Activated T-helper 2 cell treated with anti-CD3 and anti-CD28 coated beads, Interferon-gamma antibody, Interleukin-2, Interleukin-4, amounts not matched to agents 10 μg/mL and 5 μg/mL and 100 μg/mL, durations not matched to agents 14 hours and 24 hours and 36 hours (primary cell): ENCODE results near the gene FRMD1. TPM values are rescaled to one million over a fixed set of nuclear protein-coding genes. Genes with fewer than 3 reads are reported as not detected.

Experiments used
- DNase-seq: peaks from one replicate; pipeline ENCODE4 v3.0.0; 2021; ENCODE audit warnings: low spot score
- H3K27ac Mint-ChIP-seq: one replicate; pipeline ENCODE4 v1.8.0; 2021; ENCODE audit warnings: mixed read lengths
- H3K27me3 Mint-ChIP-seq: one replicate; pipeline ENCODE4 v1.8.0; 2021; ENCODE audit warnings: low read depth, mixed read lengths
- H3K36me3 Mint-ChIP-seq: one replicate; pipeline ENCODE4 v1.8.0; 2021; ENCODE audit warnings: low read depth, mixed read lengths
- H3K4me1 Mint-ChIP-seq: one replicate; pipeline ENCODE4 v1.8.0; 2021; ENCODE audit warnings: low read depth, mixed read lengths
- H3K4me3 Mint-ChIP-seq: one replicate; pipeline ENCODE4 v1.8.0; 2021; ENCODE audit warnings: low read depth, mild to moderate bottlenecking, moderate library complexity, mixed read lengths
- H3K9me3 Mint-ChIP-seq: one replicate; pipeline ENCODE4 v1.8.0; 2021; ENCODE audit warnings: mixed read lengths
- intact Hi-C: fragments of 100-400 bp; cut with micrococcal nuclease; formaldehyde crosslinking; loops from one replicate; pipeline ENCODE4 v1.15.1; 2023
- total RNA-seq: library from RNA; stranded (reverse); gene quantifications from 2 replicates; pipeline ENCODE4 v1.2.3, GENCODE V29; 2022

The FRMD1 gene
- total RNA-seq, 1 donor from 2014 or later = not detected

DNA sequence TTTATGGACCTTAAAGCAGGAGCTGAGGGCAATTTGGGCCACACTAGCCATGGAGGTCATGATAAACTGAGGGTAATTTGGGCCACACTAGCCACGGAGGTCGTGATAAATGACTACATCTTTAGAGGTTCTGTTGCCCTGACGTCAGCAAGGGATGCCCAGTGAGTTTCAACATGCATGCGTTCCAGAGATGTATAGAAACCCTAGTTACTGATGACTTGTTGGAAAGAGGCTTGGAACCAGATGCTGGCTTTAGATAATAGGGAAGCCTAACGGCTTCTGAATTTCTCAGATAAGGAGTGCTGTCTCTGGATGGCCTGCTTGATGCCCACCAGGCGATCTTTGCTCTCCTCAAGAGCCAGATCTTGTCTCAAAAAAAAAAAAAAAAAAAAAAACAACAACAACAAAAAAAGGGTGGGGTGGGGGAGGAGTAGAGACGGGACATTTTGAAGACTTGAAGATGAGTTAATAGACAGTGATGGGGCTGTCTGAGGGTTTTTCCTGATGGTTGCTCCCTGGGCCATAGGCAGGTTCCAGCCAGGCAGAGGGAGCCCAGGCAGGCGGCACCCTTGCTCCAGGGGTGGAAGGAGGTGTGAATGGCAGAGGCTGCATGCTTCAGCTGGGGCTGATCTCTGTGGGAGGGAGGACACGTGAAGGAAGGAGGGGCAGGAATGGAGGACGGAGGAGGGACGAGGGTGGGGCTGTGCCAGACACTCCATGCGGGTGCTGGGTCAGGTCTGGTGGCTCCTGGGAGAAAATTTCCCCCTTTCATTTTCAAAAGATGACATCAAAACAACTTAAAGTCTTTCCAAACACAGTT is 27.0 kb upstream of the FRMD1 start:
- no peaks in the 10 kb centered on the region for H3K36me3 Mint-ChIP-seq
- H3K27me3 Mint-ChIP-seq = peaks cover 24% of the 10 kb centered on the region
- H3K4me1 Mint-ChIP-seq = no peaks in the 10 kb centered on the region
- no peak for DNase-seq
- H3K4me3 Mint-ChIP-seq = no peak overlapping the region
- intact Hi-C loops = no loop called here
- H3K9me3 Mint-ChIP-seq = no peaks in the 10 kb centered on the region
- H3K27ac Mint-ChIP-seq = no peak overlapping the region

DNA sequence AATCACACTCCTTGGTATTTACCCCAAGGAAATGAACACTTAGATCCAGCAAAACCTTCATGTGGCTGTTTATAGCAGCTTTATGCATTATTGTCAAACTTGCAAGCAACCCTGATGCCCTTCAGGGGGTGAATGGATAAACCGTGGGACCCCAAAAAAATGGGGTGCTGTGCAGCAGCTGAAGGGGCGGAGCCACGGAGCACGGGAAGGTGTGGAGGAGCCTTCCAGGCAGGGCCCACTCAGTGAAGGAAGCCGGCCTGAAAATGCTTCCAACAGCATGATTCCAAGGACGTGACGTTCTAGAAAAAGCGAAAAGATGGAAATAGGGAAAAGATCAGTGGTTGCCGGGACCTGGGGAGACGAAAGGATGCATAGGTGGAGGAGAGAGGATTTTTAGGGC is 25.6 kb upstream of the FRMD1 start:
- no peak for DNase-seq
- Mint-ChIP-seq H3K4me3 (no peak overlapping the region), H3K27ac (no peak overlapping the region), H3K36me3 (no peaks in the 10 kb centered on the region), H3K27me3 (peaks cover 29% of the 10 kb centered on the region), H3K4me1 (no peaks in the 10 kb centered on the region), H3K9me3 (no peaks in the 10 kb centered on the region)
- intact Hi-C loops = no loop called here

DNA sequence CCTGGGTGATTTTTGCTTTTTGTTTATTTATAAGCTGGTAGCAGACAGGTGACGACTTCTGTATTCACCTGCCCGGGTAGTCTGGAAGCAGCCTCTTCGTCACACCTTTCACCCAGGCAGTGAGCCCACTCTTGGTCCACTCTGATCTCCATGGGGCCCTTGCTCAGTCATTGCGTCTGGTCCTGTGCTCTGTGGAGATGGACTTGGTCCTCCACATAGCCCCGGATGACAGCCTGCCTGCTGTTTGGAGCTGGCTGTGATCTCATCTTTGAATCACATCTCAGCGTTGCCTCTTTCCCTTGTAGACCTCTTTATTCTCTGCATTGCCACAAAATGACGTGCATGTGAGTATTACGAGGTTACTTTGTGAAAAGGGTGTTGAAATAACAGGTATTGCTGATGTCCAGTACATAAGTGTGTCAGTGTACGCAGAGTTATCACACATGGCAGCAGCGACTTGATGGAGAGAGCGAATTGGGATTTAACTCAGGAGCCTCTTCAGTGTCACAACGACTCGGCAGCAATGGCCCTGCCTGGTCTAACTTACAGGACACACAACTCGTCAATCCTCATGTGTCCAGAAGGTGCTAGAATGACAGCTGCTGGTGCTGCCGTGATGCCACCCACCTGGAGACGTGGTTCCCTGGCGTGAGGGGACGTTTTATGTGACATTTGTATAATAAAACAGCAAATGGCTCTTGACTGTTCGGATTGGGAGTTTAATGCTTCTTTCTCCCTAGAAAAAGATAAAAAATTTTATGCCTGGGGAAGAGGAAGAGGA is 24.2 kb upstream of the FRMD1 start:
- Mint-ChIP-seq H3K4me1 (no peaks in the 10 kb centered on the region), H3K27me3 (peaks cover 29% of the 10 kb centered on the region), H3K4me3 (no peak overlapping the region), H3K27ac (no peak overlapping the region), H3K36me3 (no peaks in the 10 kb centered on the region), H3K9me3 (no peaks in the 10 kb centered on the region)
- no peak for DNase-seq
- intact Hi-C loops = no loop called here

DNA sequence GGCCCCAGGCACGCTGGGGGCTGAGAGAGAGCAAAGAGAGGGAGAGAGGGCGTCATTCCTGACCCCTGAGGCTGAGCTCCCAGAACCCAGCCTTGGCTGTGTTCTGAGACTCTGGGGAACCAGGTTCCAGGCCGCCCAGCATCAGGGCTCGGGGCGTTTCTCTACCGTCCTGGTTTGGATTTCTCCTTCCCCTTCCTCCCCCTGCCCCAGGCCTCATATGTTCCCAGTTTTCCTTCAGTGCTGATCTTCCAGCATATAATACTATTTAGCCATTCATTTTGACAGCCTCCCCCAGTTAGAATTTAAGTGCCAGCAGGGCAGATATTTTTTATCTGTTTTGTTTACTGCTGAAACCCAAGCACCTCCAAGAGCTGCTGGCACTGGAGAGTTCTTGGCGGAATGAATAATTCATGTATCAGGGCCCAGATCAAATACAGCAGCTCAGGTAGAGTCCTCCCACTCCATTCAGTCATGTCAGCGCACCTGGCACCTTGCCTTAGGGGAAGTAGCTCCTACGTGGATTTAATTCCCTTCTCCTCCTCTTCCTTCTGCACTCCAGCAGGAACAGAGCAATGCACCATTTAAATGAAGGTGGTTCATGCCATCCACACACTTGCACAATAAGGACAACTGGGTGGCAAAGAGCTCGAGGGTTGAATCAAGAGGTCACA is 23.4 kb upstream of the FRMD1 start:
- intact Hi-C loops = no loop called here
- no peak for DNase-seq
- no peaks in the 10 kb centered on the region for H3K9me3 Mint-ChIP-seq
- peaks cover 29% of the 10 kb centered on the region for H3K27me3 Mint-ChIP-seq
- H3K27ac Mint-ChIP-seq = no peak overlapping the region
- H3K4me1 Mint-ChIP-seq = no peaks in the 10 kb centered on the region
- no peak overlapping the region for H3K4me3 Mint-ChIP-seq
- H3K36me3 Mint-ChIP-seq = no peaks in the 10 kb centered on the region

DNA sequence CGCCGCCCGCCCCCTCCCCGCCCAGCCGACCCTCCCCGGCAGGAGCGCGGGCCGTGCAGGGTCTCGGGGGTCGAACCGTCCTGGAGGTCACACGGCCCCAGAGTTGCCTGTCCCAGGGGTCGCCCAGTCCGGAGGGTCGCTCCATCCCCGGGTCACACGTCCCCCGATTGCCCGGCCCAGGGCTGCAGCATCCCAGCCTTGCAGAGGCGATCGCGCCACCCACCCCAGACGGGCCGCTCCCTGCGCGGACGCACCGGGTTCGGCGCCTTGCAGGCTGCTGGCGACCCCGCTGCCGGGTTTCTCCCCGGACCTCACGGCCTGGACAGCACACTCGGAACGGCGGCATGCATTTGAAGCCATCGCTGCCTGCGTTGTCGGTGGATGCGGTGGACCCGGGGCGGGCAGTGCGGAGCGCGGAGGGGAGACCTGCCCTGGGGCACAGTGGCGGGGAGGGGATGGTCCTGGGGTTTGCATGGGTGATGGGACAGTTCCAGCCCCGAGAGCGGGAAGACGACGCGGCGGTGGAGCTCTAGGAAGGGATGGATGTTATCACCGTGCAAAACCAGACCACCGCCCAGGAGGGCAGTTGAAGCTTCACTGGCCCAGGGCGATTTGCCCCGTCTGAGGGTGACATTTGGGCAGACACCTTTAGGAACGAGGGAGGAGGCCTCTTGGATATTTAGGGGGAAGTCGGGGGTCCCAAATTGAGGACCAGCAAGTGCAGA is 22.7 kb upstream of the FRMD1 start:
- intact Hi-C loops = no loop called here
- H3K27me3 Mint-ChIP-seq = peaks cover 29% of the 10 kb centered on the region
- no peaks in the 10 kb centered on the region for H3K36me3 Mint-ChIP-seq
- H3K4me3 Mint-ChIP-seq = no peak overlapping the region
- DNase-seq = no peak
- no peaks in the 10 kb centered on the region for H3K9me3 Mint-ChIP-seq
- no peak overlapping the region for H3K27ac Mint-ChIP-seq
- H3K4me1 Mint-ChIP-seq = no peaks in the 10 kb centered on the region

DNA sequence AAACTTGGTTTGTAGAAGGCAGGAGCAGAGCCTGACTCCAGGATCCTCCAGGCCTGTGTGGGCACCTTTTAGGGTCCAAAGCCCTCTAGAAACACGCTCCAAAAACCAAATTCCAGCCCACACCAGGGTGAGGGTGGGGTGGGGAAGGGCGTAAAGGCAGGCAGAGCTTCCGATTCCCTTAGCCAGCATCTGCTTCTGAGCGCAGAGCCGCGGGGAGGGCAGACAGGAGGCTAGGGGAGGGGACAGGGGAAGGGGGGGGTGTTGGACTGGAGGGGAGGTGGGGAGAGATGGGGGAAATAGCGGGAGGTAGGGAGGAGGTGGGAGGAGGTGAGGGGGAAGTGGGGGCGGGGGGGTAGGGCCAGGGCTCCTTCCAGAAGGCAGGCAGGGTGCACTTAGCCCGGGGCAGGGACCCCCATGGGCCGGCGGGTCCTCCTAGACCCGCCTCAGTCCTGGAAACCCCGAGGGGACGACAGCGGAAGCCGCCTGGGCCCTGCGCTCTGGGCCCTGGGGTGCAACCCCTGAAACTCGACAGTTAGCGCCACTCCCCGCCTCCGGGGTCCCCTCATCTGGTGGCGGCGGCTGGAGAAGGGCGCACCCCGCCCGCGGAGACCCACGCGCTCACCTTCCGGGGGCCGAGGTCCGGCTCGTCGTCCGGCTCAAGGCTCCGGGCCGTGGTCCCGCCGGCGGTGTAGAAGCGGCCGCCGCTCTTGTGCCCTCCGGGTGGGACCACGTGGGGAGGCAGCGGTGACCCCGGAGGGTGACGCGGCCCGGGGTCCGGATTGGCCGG is 22.0 kb upstream of the FRMD1 start:
- intact Hi-C loops = no loop called here
- H3K36me3 Mint-ChIP-seq = no peaks in the 10 kb centered on the region
- H3K9me3 Mint-ChIP-seq = no peaks in the 10 kb centered on the region
- no peak overlapping the region for H3K4me3 Mint-ChIP-seq
- H3K27ac Mint-ChIP-seq = no peak overlapping the region
- H3K27me3 Mint-ChIP-seq = peaks cover 29% of the 10 kb centered on the region
- DNase-seq = no peak
- H3K4me1 Mint-ChIP-seq = no peaks in the 10 kb centered on the region

DNA sequence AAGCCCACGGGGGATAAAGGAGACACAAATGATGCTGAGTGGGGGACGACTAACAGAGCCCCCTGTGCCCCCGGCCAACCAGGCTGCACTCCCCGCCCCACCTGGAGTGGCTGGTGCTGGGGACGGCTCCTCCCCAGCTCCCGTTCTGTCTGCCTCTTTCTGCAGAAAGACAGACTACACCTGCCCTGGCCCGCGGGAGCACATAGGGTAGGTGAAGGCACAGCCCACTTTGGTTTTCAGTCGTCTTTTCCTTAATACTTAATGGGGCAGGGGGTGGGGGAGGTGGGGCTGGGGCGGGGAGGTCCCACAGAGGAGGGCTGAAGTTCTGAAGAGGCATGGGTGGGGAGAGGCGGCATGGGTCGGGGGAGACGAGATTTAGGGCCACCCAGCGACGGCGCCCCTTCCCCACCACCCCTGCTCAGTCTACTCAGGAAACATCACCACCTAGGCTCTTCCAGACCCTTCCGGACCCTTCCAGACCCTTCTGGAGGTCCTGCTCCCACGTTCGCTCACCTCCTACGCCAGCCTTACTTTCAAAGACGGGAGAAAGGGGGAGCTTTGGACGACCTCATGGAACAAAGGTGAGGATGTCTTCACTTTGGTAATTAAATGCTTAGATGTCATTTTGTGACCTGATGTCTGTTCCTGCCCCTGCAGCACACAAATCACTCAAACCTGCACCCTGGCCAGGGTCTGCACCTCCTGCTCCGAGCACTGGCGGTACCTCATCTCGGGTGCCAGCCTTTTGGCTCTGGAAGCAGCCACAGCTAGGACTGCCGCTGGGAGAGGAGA is 21.2 kb upstream of the FRMD1 start:
- Mint-ChIP-seq H3K4me1 (no peaks in the 10 kb centered on the region), H3K36me3 (no peaks in the 10 kb centered on the region)
- no peak for DNase-seq

DNA sequence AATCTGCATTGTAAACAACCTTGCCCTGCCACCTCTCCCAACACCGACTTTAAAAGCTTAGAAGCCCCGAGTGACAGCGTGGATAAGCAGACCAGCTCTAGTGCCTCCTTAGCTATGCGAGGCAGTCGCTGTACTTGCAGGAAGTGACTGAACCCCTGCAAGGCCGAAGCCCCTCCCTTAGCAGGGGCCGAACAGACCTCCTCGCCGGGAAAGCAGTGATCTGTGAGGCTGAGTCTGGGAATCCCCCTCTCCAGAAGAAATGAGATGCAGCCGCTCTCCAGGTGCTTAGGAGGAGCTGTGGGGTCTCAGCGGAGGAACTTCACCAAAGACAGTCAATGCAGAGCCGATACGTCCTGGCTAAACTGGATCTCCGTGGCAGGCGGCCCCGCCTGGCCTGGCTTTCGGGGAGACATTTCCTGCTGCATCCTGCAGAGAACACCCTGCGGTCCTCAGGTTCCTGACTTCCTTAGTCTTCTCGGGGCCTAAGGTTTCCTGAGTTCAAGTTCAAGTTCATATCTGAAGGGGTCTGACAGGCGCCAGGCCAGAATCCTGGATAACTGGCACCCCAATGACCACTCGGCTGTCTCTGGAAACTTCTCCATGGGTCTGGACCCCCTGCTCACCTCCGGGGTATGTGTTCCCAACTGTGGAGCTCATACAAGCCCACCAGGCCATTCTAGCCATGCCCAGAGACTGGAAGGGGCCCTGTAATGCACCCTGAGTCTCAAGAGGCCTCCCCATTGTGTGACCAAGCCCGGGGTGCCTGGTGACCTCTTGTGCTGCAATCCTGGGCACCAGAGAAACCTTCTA is 20.4 kb upstream of the FRMD1 start:
- no peaks in the 10 kb centered on the region for H3K4me1 Mint-ChIP-seq
- no peak for DNase-seq
- intact Hi-C loops = no loop called here
- no peak overlapping the region for H3K27ac Mint-ChIP-seq
- H3K4me3 Mint-ChIP-seq = no peak overlapping the region
- H3K27me3 Mint-ChIP-seq = peaks cover 24% of the 10 kb centered on the region
- no peaks in the 10 kb centered on the region for H3K9me3 Mint-ChIP-seq
- no peaks in the 10 kb centered on the region for H3K36me3 Mint-ChIP-seq

More for the DNA sequence above, 21.2 kb upstream of the FRMD1 start:
- no peaks in the 10 kb centered on the region for H3K9me3 Mint-ChIP-seq
- H3K27me3 Mint-ChIP-seq = peaks cover 29% of the 10 kb centered on the region
- intact Hi-C loops = no loop called here
- no peak overlapping the region for H3K4me3 Mint-ChIP-seq
- no peak overlapping the region for H3K27ac Mint-ChIP-seq

DNA sequence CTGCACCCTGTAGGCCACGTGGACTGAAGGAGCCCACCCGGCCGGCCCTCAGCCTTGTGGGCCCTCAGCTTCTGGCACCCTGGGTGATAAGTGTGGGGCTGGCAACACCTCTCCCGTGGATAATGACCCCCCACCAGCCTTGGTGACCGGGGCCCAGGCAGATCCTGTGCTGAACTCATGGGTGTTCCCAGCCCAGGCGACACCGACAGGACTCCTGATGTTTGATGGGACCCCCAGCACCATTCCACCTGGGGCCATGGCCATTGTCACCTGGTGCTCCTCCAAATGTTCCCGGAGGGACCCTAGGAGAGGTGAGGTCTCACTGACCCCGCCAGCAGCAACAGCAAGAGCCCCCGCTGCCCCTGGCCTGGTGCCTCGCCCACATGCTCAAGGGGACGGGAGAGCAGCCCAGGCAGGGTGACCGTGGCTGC is 19.4 kb upstream of the FRMD1 start:
- no peak overlapping the region for H3K4me3 Mint-ChIP-seq
- no peak overlapping the region for H3K27ac Mint-ChIP-seq
- H3K9me3 Mint-ChIP-seq = no peaks in the 10 kb centered on the region
- DNase-seq = no peak
- no peaks in the 10 kb centered on the region for H3K36me3 Mint-ChIP-seq
- peaks cover 21% of the 10 kb centered on the region for H3K27me3 Mint-ChIP-seq
- no peaks in the 10 kb centered on the region for H3K4me1 Mint-ChIP-seq
- intact Hi-C loops = no loop called here

DNA sequence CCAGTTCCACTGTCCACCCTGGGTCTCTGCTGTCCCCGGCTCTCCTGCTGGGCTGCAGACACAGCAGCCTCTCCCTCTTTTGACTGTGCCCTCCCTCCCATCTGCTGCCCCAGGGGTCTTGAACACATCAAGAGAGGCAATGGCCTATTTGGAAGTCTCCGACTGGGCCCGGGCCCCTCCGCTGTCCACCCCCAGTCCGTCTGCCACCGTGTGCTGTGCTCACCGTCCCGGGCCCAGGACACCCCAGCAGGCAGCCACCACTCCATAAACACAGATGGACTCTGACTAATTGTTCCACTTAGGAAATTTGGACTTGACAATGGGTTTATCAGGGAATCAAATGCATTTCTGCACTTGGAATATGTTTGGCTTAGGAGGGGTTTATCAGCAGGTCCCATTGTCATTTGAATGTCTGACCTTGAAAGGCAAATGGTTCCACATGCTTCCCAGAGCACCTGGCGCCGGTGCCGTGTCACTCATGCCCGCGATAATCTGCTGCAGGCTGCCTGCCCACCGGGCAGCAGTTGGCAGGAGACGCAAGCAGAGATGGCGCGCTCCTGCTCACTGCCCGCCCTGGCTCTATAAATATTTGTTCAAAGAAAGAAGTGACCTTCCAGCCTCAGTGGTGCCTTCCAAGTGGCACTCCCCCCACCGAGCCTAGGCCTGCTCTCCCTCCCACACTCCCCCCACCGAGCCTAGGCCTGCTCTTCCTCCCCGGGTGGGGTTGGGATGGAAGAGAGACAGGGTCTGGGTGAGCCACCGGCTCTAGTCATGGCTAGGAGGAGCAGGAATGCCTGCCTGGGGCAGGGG is 18.8 kb upstream of the FRMD1 start:
- Mint-ChIP-seq H3K4me3 (no peak overlapping the region), H3K4me1 (no peaks in the 10 kb centered on the region), H3K9me3 (peaks cover 2% of the 10 kb centered on the region), H3K36me3 (no peaks in the 10 kb centered on the region), H3K27ac (no peak overlapping the region), H3K27me3 (peaks cover 15% of the 10 kb centered on the region)
- intact Hi-C loops = no loop called here
- no peak for DNase-seq
